Measurements from ENCODE around the gene APOOL.

The APOOL gene

GRCh38 chrX:85084770-85085393, 81.2 kb downstream of the APOOL start:
- DNase-seq: peak; percentile 19

- no peak for DNase-seq
Observed at GRCh38 chrX:85089321-85089840, 85.7 kb downstream of the APOOL start.

- DNase-seq: no peak
Observed at GRCh38 chrX:85107407-85107806, 103.7 kb downstream of the APOOL start.

GRCh38 chrX:85108165-85108564, 104.5 kb downstream of the APOOL start:
- DNase-seq: no peak

- peak; percentile 5 for DNase-seq
Observed at GRCh38 chrX:85109235-85109634, 105.6 kb downstream of the APOOL start.

GRCh38 chrX:85111347-85111746, 107.7 kb downstream of the APOOL start:
- DNase-seq: peak; percentile 1

GRCh38 chrX:85112293-85112692, 108.6 kb downstream of the APOOL start:
- DNase-seq: no peak

DNA sequence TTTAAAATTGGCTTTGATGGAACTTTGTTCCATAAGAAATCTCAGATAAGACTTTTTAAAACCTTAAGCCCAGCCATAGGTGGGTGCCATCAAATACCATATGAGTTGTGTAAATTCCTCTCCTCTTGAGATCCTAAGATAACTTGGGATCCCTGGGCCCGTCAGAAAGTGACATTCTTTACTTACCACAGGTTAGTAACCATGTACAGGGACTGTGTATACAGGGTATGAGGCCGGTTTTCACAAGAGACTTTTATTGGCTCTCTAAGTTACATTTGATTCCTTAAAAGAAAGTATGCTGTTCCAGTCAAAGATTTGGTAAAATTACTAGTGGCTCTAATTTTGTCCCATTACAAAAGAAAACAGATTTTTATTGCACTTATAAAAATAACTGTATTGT, 110.1 kb downstream of the APOOL start:
- DNase-seq: no peak

- no peak for DNase-seq
Observed at GRCh38 chrX:85114171-85114570, 110.5 kb downstream of the APOOL start.

DNA sequence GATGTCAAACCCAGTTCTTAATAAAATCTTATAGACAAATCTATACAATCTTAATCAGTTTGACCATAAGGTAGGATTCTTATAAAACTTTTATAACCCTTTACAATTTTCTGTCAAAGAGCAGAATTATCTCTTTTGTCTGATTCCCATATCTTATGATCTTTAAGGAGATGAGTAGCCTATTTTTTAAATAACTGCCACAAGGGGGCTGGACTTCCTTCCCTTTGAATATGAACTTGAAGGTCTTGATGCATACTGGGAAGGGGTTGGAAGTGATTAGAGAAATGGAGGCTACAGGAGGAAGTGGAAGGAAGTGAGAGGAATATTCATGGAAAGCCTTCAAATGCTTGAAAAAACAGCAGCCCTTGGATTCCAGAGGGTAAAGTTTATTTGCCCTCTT, 111.1 kb downstream of the APOOL start:
- DNase-seq: no peak

DNA sequence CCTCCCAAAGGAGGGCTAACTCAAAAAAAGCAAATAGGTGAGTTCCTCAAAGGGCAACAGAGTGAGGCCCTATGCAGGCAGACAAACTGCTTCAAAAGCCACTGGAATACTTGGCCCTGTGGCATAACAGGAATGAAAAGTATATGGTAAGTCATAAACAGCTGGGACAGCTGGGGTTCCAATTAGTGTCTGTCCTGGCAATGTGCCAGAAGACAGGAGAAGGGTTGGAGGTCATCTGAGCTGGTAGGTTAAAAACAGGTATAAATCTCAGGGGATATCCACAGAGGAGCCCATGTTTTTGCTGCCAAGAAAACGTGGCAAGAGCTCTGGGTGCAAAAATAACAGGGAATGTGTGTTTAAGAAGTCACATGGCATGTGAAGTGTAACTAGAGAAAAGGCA, 111.6 kb downstream of the APOOL start:
- DNase-seq: no peak

DNA sequence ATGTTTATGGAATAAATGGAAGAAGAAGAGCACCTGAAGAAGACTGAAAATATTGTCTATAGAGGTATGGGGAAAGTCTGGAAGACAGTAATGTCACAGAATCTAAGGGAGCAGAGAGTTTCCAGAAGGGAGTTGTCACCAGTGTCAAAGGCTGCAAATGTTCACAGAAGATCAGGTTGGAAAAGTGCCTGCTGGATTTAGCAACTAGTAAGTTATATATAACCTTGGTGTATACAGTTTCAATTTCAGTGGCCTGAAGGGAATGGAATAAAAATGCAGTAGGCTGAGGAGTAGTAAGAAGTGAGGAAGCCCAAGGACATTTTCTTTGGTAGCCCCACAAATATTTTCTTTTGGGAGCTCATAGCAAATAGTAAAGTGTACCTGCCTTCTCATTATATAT, 132.7 kb downstream of the APOOL start:
- DNase-seq: no peak

DNA sequence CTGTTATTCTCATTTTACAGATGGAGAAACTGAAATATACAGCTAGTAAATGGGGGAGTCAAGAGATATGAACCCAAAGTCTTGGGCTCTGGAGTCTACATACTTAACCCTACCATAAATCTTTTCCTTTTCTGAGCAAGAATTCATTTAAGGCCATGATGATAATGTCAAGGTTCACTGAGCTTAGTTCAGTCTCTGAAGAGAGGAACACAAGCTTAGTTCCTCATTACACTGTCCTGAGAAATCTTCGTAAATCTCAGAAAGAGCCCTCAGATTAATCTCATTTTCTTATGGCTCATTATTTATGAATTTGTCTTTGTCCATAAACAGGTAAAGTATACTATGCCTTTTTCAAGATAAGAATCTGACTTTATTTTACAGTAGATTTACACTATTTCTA, 135.7 kb downstream of the APOOL start:
- DNase-seq: no peak

DNA sequence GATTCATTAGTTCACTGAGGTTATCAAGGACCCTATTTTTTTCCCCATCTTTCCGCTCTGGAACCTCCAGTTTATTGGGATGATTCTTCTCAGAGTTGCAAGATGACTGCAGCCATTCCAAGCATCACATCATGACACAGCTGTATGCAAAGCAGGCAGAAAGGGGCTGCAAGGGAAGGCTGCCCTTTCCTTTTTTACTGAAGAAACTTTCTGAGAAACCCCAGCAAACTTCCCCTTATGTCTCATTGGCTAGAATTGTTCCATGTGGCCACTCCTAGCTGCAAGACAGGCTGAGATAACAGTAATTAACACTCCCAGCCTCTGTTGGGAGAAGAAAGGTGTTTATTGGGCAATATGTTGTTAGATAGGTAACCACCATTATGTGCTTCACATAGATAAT, 137.3 kb downstream of the APOOL start:
- DNase-seq: no peak

Measured in EL (cell line).